ENCODE data around the gene ZNF277. TPM values are rescaled to one million over a fixed set of nuclear protein-coding genes. Genes with fewer than 3 reads are reported as not detected.
A peak's percentile ranks its signal among the peaks of the same experiment; 100 is the strongest.
"Not testable (repeated sequence)": the region's sequence is repeated elsewhere in the genome, so short reads cannot be mapped to it uniquely, and the experiment has no call there.

Gene ZNF277
- total RNA-seq, 1 experiment from 2014 or later = 19.9 TPM

GRCh38 chr7:112306903-112307302 is 100.4 kb downstream of the ZNF277 start:
- ChIA-PET CTCF (no interaction called here), POLR2A (no interaction called here)
- Mint-ChIP-seq H3K36me3 (ENCODE audit: insufficient read depth, unreplicated experiment) (peaks cover 14% of the 10 kb centered on the region), H3K27me3 (ENCODE audit: insufficient read depth, unreplicated experiment) (no peaks in the 10 kb centered on the region), H3K4me1 (ENCODE audit: insufficient read depth, unreplicated experiment) (no peaks in the 10 kb centered on the region), H3K9me3 (ENCODE audit: unreplicated experiment) (no peaks in the 10 kb centered on the region), H3K27ac (ENCODE audit: low read depth, unreplicated experiment) (no peak overlapping the region), H3K4me3 (ENCODE audit: unreplicated experiment) (no peak overlapping the region)
- intact Hi-C loops (cut with micrococcal nuclease) = no loop called here
- no TSS peak for BruUV-seq (replicated peaks)
- no peak for TF ChIP-seq CTCF (IDR thresholded peaks at IDR 0.05; ENCODE audit: unreplicated experiment)
- DNase-seq (ENCODE audit: unreplicated experiment) = no peak

GRCh38 chr7:112307506-112307905 is 101.0 kb downstream of the ZNF277 start:
- Mint-ChIP-seq H3K36me3 (ENCODE audit: insufficient read depth, unreplicated experiment) (peaks cover 13% of the 10 kb centered on the region), H3K4me1 (ENCODE audit: insufficient read depth, unreplicated experiment) (no peaks in the 10 kb centered on the region), H3K9me3 (ENCODE audit: unreplicated experiment) (no peaks in the 10 kb centered on the region), H3K4me3 (ENCODE audit: unreplicated experiment) (no peak overlapping the region), H3K27ac (ENCODE audit: low read depth, unreplicated experiment) (no peak overlapping the region), H3K27me3 (ENCODE audit: insufficient read depth, unreplicated experiment) (no peaks in the 10 kb centered on the region)
- ChIA-PET CTCF (no interaction called here), POLR2A (no interaction called here)
- TF ChIP-seq CTCF (IDR thresholded peaks at IDR 0.05; ENCODE audit: unreplicated experiment) = no peak
- BruUV-seq (replicated peaks) = no TSS peak
- intact Hi-C loops (cut with micrococcal nuclease) = no loop called here
- peak; percentile 10 for DNase-seq (ENCODE audit: unreplicated experiment)

- no peaks in the 10 kb centered on the region for H3K9me3 Mint-ChIP-seq (ENCODE audit: unreplicated experiment)
- H3K4me3 Mint-ChIP-seq (ENCODE audit: unreplicated experiment) = no peak overlapping the region
- H3K4me1 Mint-ChIP-seq (ENCODE audit: insufficient read depth, unreplicated experiment) = no peaks in the 10 kb centered on the region
- DNase-seq (ENCODE audit: unreplicated experiment) = no peak
- intact Hi-C loops (cut with micrococcal nuclease) = no loop called here
- H3K27ac Mint-ChIP-seq (ENCODE audit: low read depth, unreplicated experiment) = no peak overlapping the region
- ChIA-PET CTCF (no interaction called here), POLR2A (no interaction called here)
- no peak for TF ChIP-seq CTCF (IDR thresholded peaks at IDR 0.05; ENCODE audit: unreplicated experiment)
- no TSS peak for BruUV-seq (replicated peaks)
- no peaks in the 10 kb centered on the region for H3K27me3 Mint-ChIP-seq (ENCODE audit: insufficient read depth, unreplicated experiment)
- peaks cover 7% of the 10 kb centered on the region for H3K36me3 Mint-ChIP-seq (ENCODE audit: insufficient read depth, unreplicated experiment)
These were observed 102.5 kb downstream of the ZNF277 start for GRCh38 chr7:112308974-112309373.

- not testable (repeated sequence) for H3K27ac Mint-ChIP-seq (ENCODE audit: low read depth, unreplicated experiment); BruUV-seq (replicated peaks)
- H3K36me3 Mint-ChIP-seq (ENCODE audit: insufficient read depth, unreplicated experiment) = peaks cover 23% of the 10 kb centered on the region
These were observed 110.3 kb downstream of the ZNF277 start for GRCh38 chr7:112316803-112317202.

GRCh38 chr7:112322070-112322469 is 115.6 kb downstream of the ZNF277 start:
- H3K9me3 Mint-ChIP-seq (ENCODE audit: unreplicated experiment) = peaks cover 14% of the 10 kb centered on the region
- DNase-seq (ENCODE audit: unreplicated experiment) = no peak
- H3K27me3 Mint-ChIP-seq (ENCODE audit: insufficient read depth, unreplicated experiment) = no peaks in the 10 kb centered on the region
- H3K27ac Mint-ChIP-seq (ENCODE audit: low read depth, unreplicated experiment) = no peak overlapping the region
- no peak overlapping the region for H3K4me3 Mint-ChIP-seq (ENCODE audit: unreplicated experiment)
- ChIA-PET CTCF (no interaction called here), POLR2A (interaction anchor here (1.0 kb wide), 1 partner anchor 489 kb away, joined by 3 read pairs; no protein-coding TSS in a partner anchor)
- no peaks in the 10 kb centered on the region for H3K4me1 Mint-ChIP-seq (ENCODE audit: insufficient read depth, unreplicated experiment)
- no TSS peak for BruUV-seq (replicated peaks)
- peaks cover 54% of the 10 kb centered on the region for H3K36me3 Mint-ChIP-seq (ENCODE audit: insufficient read depth, unreplicated experiment)
- intact Hi-C loops (cut with micrococcal nuclease) = no loop called here
- no peak for TF ChIP-seq CTCF (IDR thresholded peaks at IDR 0.05; ENCODE audit: unreplicated experiment)

More at GRCh38 chr7:112316803-112317202, 110.3 kb downstream of the ZNF277 start:
- H3K27me3 Mint-ChIP-seq (ENCODE audit: insufficient read depth, unreplicated experiment); POLR2A ChIA-PET; H3K4me3 Mint-ChIP-seq (ENCODE audit: unreplicated experiment); intact Hi-C loops (cut with micrococcal nuclease); DNase-seq (ENCODE audit: unreplicated experiment); CTCF ChIA-PET; H3K4me1 Mint-ChIP-seq (ENCODE audit: insufficient read depth, unreplicated experiment); H3K9me3 Mint-ChIP-seq (ENCODE audit: unreplicated experiment): not testable (repeated sequence)

Measured in MCF 10A (cell line).